HCT116 (cell line): ENCODE data around the gene SPDEF. TPM values are rescaled to one million over a fixed set of nuclear protein-coding genes. Genes with fewer than 3 reads are reported as not detected.

Experiments
- ATAC-seq: fragments of 200-7000 bp; cut with Tn5 transposase; 2 replicates; pipeline ENCODE4 v1.9.1; 2020; ENCODE audit warnings: mild to moderate bottlenecking, moderate library complexity
- BruUV-seq: library from RNA; stranded (reverse); fragments of 400-500 nt; replicated peaks from 2 replicates; lab custom pipeline; 2021; lab: Mats Ljungman, UMichigan
- CTCF ChIA-PET: fragments of 300-600 bp; sonication (Branson Sonifier 250); formaldehyde crosslinking; loops from one replicate; lab custom pipeline; 2021; ENCODE audit warnings: antibody characterized with exemption; lab: Charles Lee
- POLR2A ChIA-PET: fragments of 300-600, 350-600 bp; sonication (Branson Sonifier 250); formaldehyde crosslinking; loops from one replicate; lab custom pipeline; 2021; ENCODE audit warnings: antibody characterized with exemption; lab: Charles Lee
- RAD21 ChIA-PET, 2 experiments: fragments of 300-600 bp; sonication (Branson Sonifier 250); formaldehyde crosslinking; loops; one replicate each; lab custom pipeline; 2023; ENCODE audit warnings: low total read pairs in 2 of 2; ENCODE audit not compliant: uncharacterized antibody in 2 of 2, unreplicated experiment in 2 of 2, low non-redundant PET in 1 of 2; lab: Charles Lee
- DNase-seq: peaks from one replicate; pipeline ENCODE4 v3.0.0-alpha.2; 2010; ENCODE audit warnings: low read depth, low spot score
- H2AFZ ChIP-seq: fragments of 200-600 bp; shearing (Covaris generic), sonication (generic); 2 replicates; pipeline ENCODE4 v1.6.1; 2017; ENCODE audit warnings: low read depth, mixed run types, mixed read lengths, antibody characterized with exemption, low read length; ENCODE audit not compliant: poor library complexity, severe bottlenecking
- H3K27ac ChIP-seq: 2 replicates; pipeline ENCODE4 v1.5.1; 2012; ENCODE audit warnings: low read depth, low read length
- H3K27me3 ChIP-seq: fragments of 200-600 bp; sonication (generic); 2 replicates; pipeline ENCODE4 v1.6.1; 2016; ENCODE audit warnings: mixed run types, low read length, mixed read lengths; ENCODE audit not compliant: insufficient read depth
- H3K36me3 ChIP-seq, 2 experiments: fragments of 200-500 bp in 1 of 2; fragments of 200-600 bp in 1 of 2; sonication (Bioruptor generic) in 1 of 2; sonication (generic) in 1 of 2; 2 replicates each; pipeline versions ENCODE4 v1.5.1 to v1.6.1; 2014 to 2016; ENCODE audit warnings: low read length in 2 of 2, inconsistent platforms in 1 of 2, mixed read lengths in 1 of 2, mixed run types in 1 of 2; ENCODE audit not compliant: insufficient read depth in 2 of 2, control insufficient read depth in 1 of 2
- H3K4me1 ChIP-seq, 2 experiments: fragments of 200-600 bp in 1 of 2; sonication (generic) in 1 of 2; 2 replicates each; pipeline versions ENCODE4 v1.5.1 to v1.6.1; 2012 to 2017; ENCODE audit warnings: low read length in 2 of 2, inconsistent platforms in 1 of 2, mild to moderate bottlenecking in 1 of 2, mixed read lengths in 1 of 2, mixed run types in 1 of 2, moderate library complexity in 1 of 2; ENCODE audit not compliant: insufficient read depth in 2 of 2, control insufficient read depth in 1 of 2
- H3K4me2 ChIP-seq: fragments of 200-600 bp; sonication (generic); 2 replicates; pipeline ENCODE4 v1.6.1; 2017; ENCODE audit warnings: mixed run types, low read length, mixed read lengths
- H3K4me3 ChIP-seq, 2 experiments: fragments of 200-600 bp in 1 of 2; sonication (generic) in 1 of 2; replicated peaks in 1 of 2; 2 replicates each; pipeline ENCODE4 v1.5.1; 2011 to 2016; ENCODE audit warnings: low read length in 2 of 2, control low read depth in 1 of 2, low read depth in 1 of 2, mild to moderate bottlenecking in 1 of 2, mixed read lengths in 1 of 2, mixed run types in 1 of 2
- H3K79me2 ChIP-seq: fragments of 200-600 bp; sonication (generic); 2 replicates; pipeline ENCODE4 v1.6.1; 2017; ENCODE audit warnings: mild to moderate bottlenecking, mixed run types, low read length, moderate library complexity, mixed read lengths; ENCODE audit not compliant: insufficient read depth
- H3K9ac ChIP-seq: fragments of 200-600 bp; sonication (generic); 2 replicates; pipeline ENCODE4 v1.6.1; 2016; ENCODE audit warnings: low read length, mixed read lengths
- H3K9me2 ChIP-seq: fragments of 200-600 bp; sonication (generic), shearing (Covaris generic); 2 replicates; pipeline ENCODE4 v1.6.1; 2017; ENCODE audit warnings: mixed run types, mild to moderate bottlenecking, moderate library complexity; ENCODE audit not compliant: insufficient read depth
- H3K9me3 ChIP-seq, 2 experiments: fragments of 200-500 bp in 1 of 2; fragments of 200-600 bp in 1 of 2; sonication (Bioruptor generic) in 1 of 2; sonication (generic) in 1 of 2; 2 replicates each; pipeline ENCODE4 v1.6.1; 2014 to 2017; ENCODE audit warnings: low read length in 2 of 2, mixed read lengths in 2 of 2, inconsistent platforms in 1 of 2, low read depth in 1 of 2, mild to moderate bottlenecking in 1 of 2, mixed run types in 1 of 2, moderate library complexity in 1 of 2; ENCODE audit not compliant: control insufficient read depth in 1 of 2, insufficient read depth in 1 of 2
- H4K20me1 ChIP-seq: fragments of 200-600 bp; sonication (generic), shearing (Covaris generic); 2 replicates; pipeline ENCODE4 v1.6.1; 2017; ENCODE audit warnings: mixed run types, mild to moderate bottlenecking, moderate library complexity; ENCODE audit not compliant: insufficient read depth
- CBX3 ChIP-seq: IDR thresholded peaks from 2 replicates; pipeline ENCODE4 v1.6.1; 2012; ENCODE audit warnings: low read depth
- CEBPB ChIP-seq: IDR thresholded peaks from 2 replicates; pipeline ENCODE4 v1.6.1; 2012; ENCODE audit warnings: low read depth
- CTCF ChIP-seq, 3 experiments: fragments of 200-600 bp in 1 of 3; sonication (generic) in 1 of 3; IDR thresholded peaks in 2 of 3; conservative IDR thresholded peaks in 1 of 3; 2 replicates each; pipeline ENCODE4 v1.5.1; 2012 to 2017; ENCODE audit warnings: low read depth in 2 of 3, low read length in 2 of 3, antibody characterized with exemption in 1 of 3, borderline replicate concordance in 1 of 3, control low read depth in 1 of 3, mild to moderate bottlenecking in 1 of 3, mixed read lengths in 1 of 3, mixed run types in 1 of 3, moderate library complexity in 1 of 3; ENCODE audit not compliant: insufficient read depth in 1 of 3
- EGR1 ChIP-seq: IDR thresholded peaks from 2 replicates; pipeline ENCODE4 v1.6.1; 2012; ENCODE audit warnings: low read depth
- ELF1 ChIP-seq: IDR thresholded peaks from 2 replicates; pipeline ENCODE4 v1.6.1; 2012; ENCODE audit warnings: low read depth, borderline replicate concordance
- EZH2 ChIP-seq: fragments of 200-600 bp; sonication (generic); IDR thresholded peaks from 2 replicates; pipeline ENCODE4 v1.6.1; 2017; ENCODE audit warnings: antibody characterized with exemption, mixed run types
- EZH2phosphoT487 ChIP-seq: fragments of 200-600 bp; IDR thresholded peaks from 2 replicates; pipeline ENCODE4 v1.6.1; 2018; ENCODE audit warnings: antibody characterized with exemption, borderline replicate concordance
- FOSL1 ChIP-seq: IDR thresholded peaks from 2 replicates; pipeline ENCODE4 v1.6.1; 2012; ENCODE audit warnings: low read depth
- POLR2A ChIP-seq: IDR thresholded peaks from 2 replicates; pipeline ENCODE4 v1.7.0; 2011; ENCODE audit warnings: borderline replicate concordance; ENCODE audit not compliant: insufficient read depth, insufficient read length; ENCODE audit errors: extremely low read depth
- POLR2AphosphoS5 ChIP-seq: IDR thresholded peaks from 2 replicates; pipeline ENCODE4 v1.6.1; 2011; ENCODE audit warnings: mild to moderate bottlenecking, low read depth, low read length, moderate library complexity
- RAD21 ChIP-seq: IDR thresholded peaks from 2 replicates; pipeline ENCODE4 v1.6.1; 2012; ENCODE audit warnings: low read depth, mild to moderate bottlenecking
- SIN3A ChIP-seq: IDR thresholded peaks from 2 replicates; pipeline ENCODE4 v1.6.1; 2012; ENCODE audit warnings: low read depth
- SP1 ChIP-seq: IDR thresholded peaks from 2 replicates; pipeline ENCODE4 v1.6.1; 2012; ENCODE audit warnings: low read depth
- SRF ChIP-seq: IDR thresholded peaks from 2 replicates; pipeline ENCODE4 v1.6.1; 2012; ENCODE audit warnings: low read depth
- TCF7L2 ChIP-seq: IDR thresholded peaks from 2 replicates; pipeline ENCODE4 v1.7.0; 2011; ENCODE audit warnings: borderline replicate concordance, inconsistent platforms; ENCODE audit not compliant: insufficient read depth, insufficient read length; ENCODE audit errors: extremely low read depth
- YY1 ChIP-seq: IDR thresholded peaks from 2 replicates; pipeline ENCODE4 v1.6.1; 2011; ENCODE audit warnings: low read length, low read depth, moderate library complexity, mild to moderate bottlenecking; ENCODE audit not compliant: insufficient replicate concordance; ENCODE audit errors: extremely low read depth
- ZFX ChIP-seq: fragments of 450-650 bp; IDR thresholded peaks from 2 replicates; pipeline ENCODE4 v1.6.1; 2017
- intact Hi-C: fragments of 100-400 bp; cut with micrococcal nuclease; formaldehyde crosslinking; loops from 2 replicates; pipeline ENCODE4 v1.10.0; 2022
- total RNA-seq: library from RNA; stranded (reverse); gene quantifications from one replicate; pipeline ENCODE4 v1.2.1, GENCODE V29; 2021; ENCODE audit not compliant: unreplicated experiment
- TF ChIP-seq, protein P1 (sequence below): IDR thresholded peaks from 2 replicates; pipeline ENCODE4 v1.6.1; 2011; ENCODE audit warnings: mild to moderate bottlenecking, low read length, moderate library complexity; ENCODE audit not compliant: insufficient replicate concordance; ENCODE audit errors: extremely low read depth
- TF ChIP-seq, protein P2 (sequence below): IDR thresholded peaks from 2 replicates; pipeline ENCODE4 v1.6.1; 2012
- TF ChIP-seq, protein P3 (sequence below): IDR thresholded peaks from 2 replicates; pipeline ENCODE4 v1.6.1; 2012; ENCODE audit warnings: low read depth

The SPDEF gene
- total RNA-seq, 1 experiment from 2014 or later, result 0.39 TPM

DNA sequence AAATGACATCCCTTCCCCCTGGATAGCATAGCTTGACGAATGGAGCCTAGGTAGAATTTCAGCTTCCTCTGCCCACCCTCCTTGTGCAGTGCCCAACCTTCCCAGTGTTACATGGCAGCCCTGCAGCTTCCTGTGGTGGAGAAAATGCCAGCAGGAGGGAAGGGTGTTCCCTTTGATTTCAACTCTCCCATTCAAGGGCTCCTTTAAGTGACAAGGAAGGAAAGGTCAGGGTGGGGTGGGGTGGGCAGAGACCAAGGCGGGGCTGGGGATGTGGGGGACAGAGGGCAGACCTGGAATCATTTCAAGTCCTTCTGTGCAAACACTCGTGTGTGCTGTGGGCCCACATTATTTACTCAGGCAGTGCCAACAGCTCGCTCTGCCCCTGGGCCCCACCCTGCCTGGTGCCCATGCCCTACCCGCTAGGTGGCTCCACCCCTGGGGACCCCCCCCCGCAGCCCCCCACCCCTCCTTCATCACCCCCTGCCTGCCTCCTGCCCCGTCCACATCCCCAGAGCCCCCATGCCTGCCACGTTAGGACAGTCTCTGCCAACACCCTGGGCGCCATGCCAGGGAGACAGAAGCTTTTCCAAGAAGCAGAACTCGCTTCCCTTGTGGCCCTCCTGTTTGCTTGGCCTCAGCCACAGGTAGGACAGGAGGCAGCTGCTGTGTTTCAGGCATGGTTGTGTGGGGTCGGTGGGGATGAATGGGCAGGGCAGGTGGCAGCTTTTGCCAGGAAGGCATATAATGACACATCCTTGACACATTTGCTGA is 9.4 kb downstream of the SPDEF start:
- no TSS peak for BruUV-seq
- ChIA-PET RAD21 (no interaction called here), POLR2A (interaction anchor here (0.7 kb wide), 1 partner anchor 70 kb away, joined by 4 read pairs; no protein-coding TSS in a partner anchor)
- Histone ChIP-seq H2AFZ (no peak overlapping the region), H3K4me3 (no peak overlapping the region), H3K9me2 (no peaks in the 10 kb centered on the region)
- TF ChIP-seq TCF7L2, result no peak
- no peak for TF ChIP-seq SP1
- TF ChIP-seq, protein P1, sequence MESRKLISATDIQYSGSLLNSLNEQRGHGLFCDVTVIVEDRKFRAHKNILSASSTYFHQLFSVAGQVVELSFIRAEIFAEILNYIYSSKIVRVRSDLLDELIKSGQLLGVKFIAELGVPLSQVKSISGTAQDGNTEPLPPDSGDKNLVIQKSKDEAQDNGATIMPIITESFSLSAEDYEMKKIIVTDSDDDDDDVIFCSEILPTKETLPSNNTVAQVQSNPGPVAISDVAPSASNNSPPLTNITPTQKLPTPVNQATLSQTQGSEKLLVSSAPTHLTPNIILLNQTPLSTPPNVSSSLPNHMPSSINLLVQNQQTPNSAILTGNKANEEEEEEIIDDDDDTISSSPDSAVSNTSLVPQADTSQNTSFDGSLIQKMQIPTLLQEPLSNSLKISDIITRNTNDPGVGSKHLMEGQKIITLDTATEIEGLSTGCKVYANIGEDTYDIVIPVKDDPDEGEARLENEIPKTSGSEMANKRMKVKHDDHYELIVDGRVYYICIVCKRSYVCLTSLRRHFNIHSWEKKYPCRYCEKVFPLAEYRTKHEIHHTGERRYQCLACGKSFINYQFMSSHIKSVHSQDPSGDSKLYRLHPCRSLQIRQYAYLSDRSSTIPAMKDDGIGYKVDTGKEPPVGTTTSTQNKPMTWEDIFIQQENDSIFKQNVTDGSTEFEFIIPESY, result no peak
- no peak for TF ChIP-seq EZH2
- TF ChIP-seq RAD21, result no peak
- no peak for TF ChIP-seq ELF1
- no peak for TF ChIP-seq CEBPB
- no peak for TF ChIP-seq POLR2AphosphoS5
- TF ChIP-seq YY1, result no peak
- no peak for TF ChIP-seq SIN3A
- TF ChIP-seq CTCF (IDR thresholded peaks at IDR 0.05 in 2 of 3, conservative IDR thresholded peaks at IDR 0.05 in 1 of 3; ENCODE audit: borderline replicate concordance in 1 of 3, insufficient read depth in 1 of 3, low read depth in 2 of 3, low read length in 2 of 3), result no peak
- TF ChIP-seq ZFX, result no peak
- TF ChIP-seq, protein P2, sequence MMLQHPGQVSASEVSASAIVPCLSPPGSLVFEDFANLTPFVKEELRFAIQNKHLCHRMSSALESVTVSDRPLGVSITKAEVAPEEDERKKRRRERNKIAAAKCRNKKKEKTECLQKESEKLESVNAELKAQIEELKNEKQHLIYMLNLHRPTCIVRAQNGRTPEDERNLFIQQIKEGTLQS, result no peak
- no peak for TF ChIP-seq SRF
- no peak for TF ChIP-seq EGR1
- no peak for TF ChIP-seq FOSL1
- TF ChIP-seq POLR2A, result no peak
- TF ChIP-seq, protein P3, sequence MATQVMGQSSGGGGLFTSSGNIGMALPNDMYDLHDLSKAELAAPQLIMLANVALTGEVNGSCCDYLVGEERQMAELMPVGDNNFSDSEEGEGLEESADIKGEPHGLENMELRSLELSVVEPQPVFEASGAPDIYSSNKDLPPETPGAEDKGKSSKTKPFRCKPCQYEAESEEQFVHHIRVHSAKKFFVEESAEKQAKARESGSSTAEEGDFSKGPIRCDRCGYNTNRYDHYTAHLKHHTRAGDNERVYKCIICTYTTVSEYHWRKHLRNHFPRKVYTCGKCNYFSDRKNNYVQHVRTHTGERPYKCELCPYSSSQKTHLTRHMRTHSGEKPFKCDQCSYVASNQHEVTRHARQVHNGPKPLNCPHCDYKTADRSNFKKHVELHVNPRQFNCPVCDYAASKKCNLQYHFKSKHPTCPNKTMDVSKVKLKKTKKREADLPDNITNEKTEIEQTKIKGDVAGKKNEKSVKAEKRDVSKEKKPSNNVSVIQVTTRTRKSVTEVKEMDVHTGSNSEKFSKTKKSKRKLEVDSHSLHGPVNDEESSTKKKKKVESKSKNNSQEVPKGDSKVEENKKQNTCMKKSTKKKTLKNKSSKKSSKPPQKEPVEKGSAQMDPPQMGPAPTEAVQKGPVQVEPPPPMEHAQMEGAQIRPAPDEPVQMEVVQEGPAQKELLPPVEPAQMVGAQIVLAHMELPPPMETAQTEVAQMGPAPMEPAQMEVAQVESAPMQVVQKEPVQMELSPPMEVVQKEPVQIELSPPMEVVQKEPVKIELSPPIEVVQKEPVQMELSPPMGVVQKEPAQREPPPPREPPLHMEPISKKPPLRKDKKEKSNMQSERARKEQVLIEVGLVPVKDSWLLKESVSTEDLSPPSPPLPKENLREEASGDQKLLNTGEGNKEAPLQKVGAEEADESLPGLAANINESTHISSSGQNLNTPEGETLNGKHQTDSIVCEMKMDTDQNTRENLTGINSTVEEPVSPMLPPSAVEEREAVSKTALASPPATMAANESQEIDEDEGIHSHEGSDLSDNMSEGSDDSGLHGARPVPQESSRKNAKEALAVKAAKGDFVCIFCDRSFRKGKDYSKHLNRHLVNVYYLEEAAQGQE, result no peak
- TF ChIP-seq EZH2phosphoT487, result no peak
- no peak for TF ChIP-seq CBX3
- TF ChIP-seq, all 23 proteins: peak for 0
- Histone ChIP-seq H3K9me3 (no peaks in the 10 kb centered on the region), H3K9ac (no peak overlapping the region), H3K4me1 (peaks cover 20 to 30% of the 10 kb centered on the region in 2 experiments), H3K4me2 (no peak overlapping the region), H4K20me1 (no peaks in the 10 kb centered on the region), H3K36me3 (no peaks in the 10 kb centered on the region), H3K27me3 (no peaks in the 10 kb centered on the region), H3K79me2 (no peaks in the 10 kb centered on the region), H3K27ac (no peak overlapping the region)
- peak; percentile 23; the same call in 1 of the 2 replicates for ATAC-seq
- no peak for DNase-seq
- CTCF ChIA-PET, result interaction anchor here (1.1 kb wide), 1 partner anchor 63 kb away, joined by 3 read pairs; no protein-coding TSS in a partner anchor
- intact Hi-C loops, result no loop called here
